Hematopoietic multipotent progenitor cell treated with erythropoietin and hydrocortisone succinate and interleukin-3 and kit ligand, for 17 days (in vitro differentiated cells): ENCODE data around the gene UBE2C.
A peak's percentile ranks its signal among the peaks of the same experiment; 100 is the strongest.
"Not testable (repeated sequence)": the region's sequence is repeated elsewhere in the genome, so short reads cannot be mapped to it uniquely, and the experiment has no call there.

ENCODE experiments used
- DNase-seq: peaks from one replicate; pipeline ENCODE4 v3.0.0-alpha.2; 2015; ENCODE audit warnings: low spot score

UBE2C gene

GRCh38 chr20:45797955-45798354 is 14.5 kb upstream of the UBE2C start:
- not testable (repeated sequence) for DNase-seq

GRCh38 chr20:45798935-45799642 is 13.4 kb upstream of the UBE2C start:
- peak; percentile 84 for DNase-seq

- no peak for DNase-seq
Measured at GRCh38 chr20:45801851-45802250, 10.6 kb upstream of the UBE2C start.

- DNase-seq, result no peak
Measured at GRCh38 chr20:45810191-45810970, 2.1 kb upstream of the UBE2C start.

- DNase-seq, result no peak
Measured at GRCh38 chr20:45813006-45813340, 529 bp downstream of the UBE2C start.

GRCh38 chr20:45813489-45813888 is 1.0 kb downstream of the UBE2C start:
- DNase-seq, result no peak

GRCh38 chr20:45814314-45814713 is 1.9 kb downstream of the UBE2C start:
- DNase-seq, result no peak

GRCh38 chr20:45816951-45817350 is 4.5 kb downstream of the UBE2C start:
- no peak for DNase-seq

GRCh38 chr20:45817376-45818194 is 5.1 kb downstream of the UBE2C start:
- DNase-seq, result no peak

GRCh38 chr20:45818239-45818638 is 5.8 kb downstream of the UBE2C start:
- DNase-seq, result no peak

- no peak for DNase-seq
Measured at GRCh38 chr20:45819466-45819865, 7.0 kb downstream of the UBE2C start.

GRCh38 chr20:45821947-45822346 is 9.5 kb downstream of the UBE2C start:
- no peak for DNase-seq

GRCh38 chr20:45822857-45823256 is 10.4 kb downstream of the UBE2C start:
- DNase-seq, result no peak

- peak; percentile 61 for DNase-seq
Measured at GRCh38 chr20:45823949-45824835, 11.7 kb downstream of the UBE2C start.

- no peak for DNase-seq
Measured at GRCh38 chr20:45826381-45827019, 14.1 kb downstream of the UBE2C start.

- DNase-seq, result no peak
Measured at GRCh38 chr20:45827030-45827652, 14.7 kb downstream of the UBE2C start, which contains the start of gene TNNC2. Gene TNNC2 (minus strand): TSS chr20:45827312. CDS start chr20:45827248, 64 bp downstream.

- DNase-seq, result no peak
Measured at GRCh38 chr20:45827712-45828111, 15.3 kb downstream of the UBE2C start.

GRCh38 chr20:45828589-45828988 is 16.1 kb downstream of the UBE2C start:
- no peak for DNase-seq

- not testable (repeated sequence) for DNase-seq
Measured at GRCh38 chr20:45829673-45830106, 17.2 kb downstream of the UBE2C start.

GRCh38 chr20:45832619-45833018 is 20.2 kb downstream of the UBE2C start:
- no peak for DNase-seq
